SK-N-SH treated with all-trans-retinoic acid at 6 μM for 48 hours (cell line): Measurements from ENCODE around the gene VPS9D1.

ENCODE experiments used
- ARNTL ChIP-seq: fragments of 450-650 bp; formaldehyde crosslinking; IDR thresholded peaks from 2 replicates; pipeline ENCODE4 v1.5.0; 2020; ENCODE audit warnings: low read depth, mild to moderate bottlenecking, moderate library complexity, borderline replicate concordance
- TOX ChIP-seq: fragments of 250-450 bp; sonication (Bioruptor Pico); IDR thresholded peaks from 2 replicates; pipeline ENCODE4 v1.8.0; 2021; ENCODE audit warnings: mild to moderate bottlenecking, moderate library complexity, borderline replicate concordance

DNA sequence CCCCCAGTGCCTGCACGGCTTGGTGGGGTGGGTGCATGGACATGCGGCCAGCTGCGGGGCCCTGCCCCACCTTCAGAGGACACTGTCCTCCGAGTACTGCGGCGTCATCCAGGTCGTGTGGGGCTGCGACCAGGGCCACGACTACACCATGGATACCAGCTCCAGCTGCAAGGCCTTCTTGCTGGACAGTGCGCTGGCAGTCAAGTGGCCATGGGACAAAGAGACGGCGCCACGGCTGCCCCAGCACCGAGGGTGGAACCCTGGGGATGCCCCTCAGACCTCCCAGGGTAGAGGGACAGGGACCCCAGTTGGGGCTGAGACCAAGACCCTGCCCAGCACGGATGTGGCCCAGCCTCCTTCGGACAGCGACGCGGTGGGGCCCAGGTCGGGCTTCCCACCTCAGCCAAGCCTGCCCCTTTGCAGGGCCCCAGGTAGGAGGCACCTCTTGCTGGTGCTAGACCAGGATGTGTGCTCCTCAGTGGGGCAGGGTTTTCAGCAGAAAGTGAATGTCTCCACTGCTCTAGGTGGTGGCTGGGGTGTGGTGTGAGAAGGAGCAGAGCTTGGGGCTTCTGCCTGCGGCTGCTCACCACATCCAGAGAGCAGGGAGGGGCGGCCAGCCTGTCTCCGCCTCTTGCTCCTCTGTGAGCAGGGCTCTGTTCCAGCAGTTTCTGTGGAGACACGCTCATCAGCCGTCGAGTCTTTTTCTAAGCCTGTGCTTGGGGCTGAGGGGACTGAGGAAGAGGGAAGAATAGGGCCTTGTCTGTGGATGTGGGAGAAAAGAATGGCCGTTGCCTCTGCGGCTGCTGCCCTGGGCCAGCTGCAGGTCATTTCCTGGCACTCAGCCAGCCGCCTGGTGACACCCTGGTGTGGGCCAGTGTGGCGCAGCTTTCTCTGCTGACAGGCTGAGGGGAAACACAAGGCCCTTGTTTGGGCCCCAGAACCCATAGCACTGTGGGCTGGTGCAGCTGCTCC, 2.9 kb upstream of the VPS9D1 start:
- TF ChIP-seq ARNTL (CRISPR knock-in tag) (no peak), TOX (CRISPR knock-in tag) (no peak)
